Smooth muscle cell (in vitro differentiated cells): ENCODE data around the gene TBC1D8. TPM values are rescaled to one million over a fixed set of nuclear protein-coding genes. Genes with fewer than 3 reads are reported as not detected.
"Not testable (repeated sequence)": the region's sequence is repeated elsewhere in the genome, so short reads cannot be mapped to it uniquely, and the experiment has no call there.

Experiments used
- DNase-seq: peaks from one replicate; lab custom pipeline; 2025; ENCODE audit not compliant: unreplicated experiment; lab: John Stamatoyannopoulos, UW
- H2AFZ ChIP-seq: fragments of 200-600 bp; sonication (generic); 2 replicates; pipeline ENCODE4 v1.6.0; 2016; ENCODE audit warnings: antibody characterized with exemption, low read depth, mild to moderate bottlenecking
- H3F3A ChIP-seq: fragments of 200-600 bp; sonication (generic); 2 replicates; pipeline ENCODE4 v1.6.0; 2017; ENCODE audit warnings: antibody characterized with exemption, low read depth
- H3K27ac ChIP-seq: fragments of 200-600 bp; sonication (generic); 2 replicates; pipeline ENCODE4 v1.5.1; 2016; ENCODE audit warnings: low read depth, mild to moderate bottlenecking
- H3K27me3 ChIP-seq: fragments of 200-600 bp; sonication (generic); 2 replicates; pipeline ENCODE4 v1.6.1; 2016; ENCODE audit warnings: low read depth, mild to moderate bottlenecking
- H3K36me3 ChIP-seq: fragments of 200-600 bp; sonication (generic); 2 replicates; pipeline ENCODE4 v1.5.1; 2016; ENCODE audit warnings: low read depth
- H3K4me1 ChIP-seq: fragments of 200-600 bp; sonication (generic); 2 replicates; pipeline ENCODE4 v1.5.1; 2016; ENCODE audit warnings: low read depth
- H3K4me2 ChIP-seq: fragments of 200-600 bp; sonication (generic); 2 replicates; pipeline ENCODE4 v1.6.0; 2016; ENCODE audit warnings: mild to moderate bottlenecking
- H3K4me3 ChIP-seq: fragments of 200-600 bp; sonication (generic); 2 replicates; pipeline ENCODE4 v1.5.1; 2016; ENCODE audit warnings: mild to moderate bottlenecking
- H3K79me2 ChIP-seq: fragments of 200-600 bp; sonication (generic); 2 replicates; pipeline ENCODE4 v1.6.0; 2016; ENCODE audit warnings: low read depth, mild to moderate bottlenecking
- H3K9ac ChIP-seq: fragments of 200-600 bp; sonication (generic); 2 replicates; pipeline ENCODE4 v1.6.0; 2016; ENCODE audit warnings: low read depth
- H3K9me3 ChIP-seq: fragments of 200-600 bp; sonication (generic); replicated peaks from 2 replicates; pipeline ENCODE4 v1.5.1; 2016; ENCODE audit warnings: low read depth
- H4K20me1 ChIP-seq: fragments of 200-600 bp; sonication (generic); 2 replicates; pipeline ENCODE4 v1.6.0; 2016; ENCODE audit warnings: low read depth
- CTCF ChIP-seq: fragments of 200-600 bp; sonication (generic); IDR thresholded peaks from 2 replicates; pipeline ENCODE4 v1.5.1; 2017; ENCODE audit warnings: borderline replicate concordance, mild to moderate bottlenecking, antibody characterized with exemption; ENCODE audit not compliant: insufficient read depth, poor library complexity, severe bottlenecking
- WGBS: methylation state at CpG from one replicate; pipeline ENCODE4 v1.1.7; 2016; ENCODE audit warnings: low lambda C conversion rate; 5-methylcytosine and 5-hydroxymethylcytosine counted together
- polyA plus RNA-seq: library from polyadenylated mRNA; unstranded; fragments of >200 nt; fragmentation: Nextera tagmentation; extraction: Ambion mirVana; gene quantifications from 2 replicates; pipeline ENCODE4 v1.2.1, GENCODE V29; 2016
- total RNA-seq: library from RNA; depleted of rRNA; stranded (reverse); fragments of >200 nt; gene quantifications from 2 replicates; pipeline ENCODE4 v1.2.3, GENCODE V29; 2014

The TBC1D8 gene
- total and polyA plus RNA-seq, 2 experiments from 2014 or later = 0.89 to 15.1 TPM

GRCh38 chr2:101168706-101169105 lies 17.5 kb upstream of the TBC1D8 start:
- no peak for TF ChIP-seq CTCF
- no peak for DNase-seq
- no peaks in the 10 kb centered on the region for H3K79me2 ChIP-seq
- no peaks in the 10 kb centered on the region for H3K4me1 ChIP-seq
- no peaks in the 10 kb centered on the region for H3F3A ChIP-seq
- 90% methylated on average over 1 of the region's 1 CpG for WGBS
- no peak overlapping the region for H3K9ac ChIP-seq
- H3K4me3 ChIP-seq = no peak overlapping the region
- no peaks in the 10 kb centered on the region for H3K9me3 ChIP-seq
- H3K4me2 ChIP-seq = no peak overlapping the region
- H3K27ac ChIP-seq = no peak overlapping the region
- H3K36me3 ChIP-seq = no peaks in the 10 kb centered on the region
- H2AFZ ChIP-seq = no peak overlapping the region
- H3K27me3 ChIP-seq = no peaks in the 10 kb centered on the region
- H4K20me1 ChIP-seq = no peaks in the 10 kb centered on the region

DNA sequence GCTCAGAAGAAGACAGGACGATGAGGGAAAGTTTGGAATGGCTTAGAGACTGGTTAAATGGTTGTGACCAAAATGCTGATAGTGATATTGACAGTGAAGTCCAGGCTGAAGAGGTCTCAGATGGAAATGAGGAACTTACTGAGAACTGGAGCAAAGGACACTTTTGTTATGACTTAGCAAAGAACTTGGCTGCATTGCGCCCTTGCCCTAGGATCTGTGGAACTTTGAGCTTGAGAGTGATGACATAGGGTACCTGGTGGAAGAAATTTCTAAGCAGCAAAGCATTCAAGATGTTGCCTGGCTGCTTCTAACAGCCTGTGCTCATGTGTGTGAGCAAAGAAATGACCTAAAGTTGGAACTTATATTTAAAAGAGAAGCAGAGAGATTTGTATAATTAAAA lies 16.4 kb upstream of the TBC1D8 start:
- WGBS = 92% methylated on average over 2 of the region's 2 CpGs
- H3K4me2 ChIP-seq, H3K27ac ChIP-seq, DNase-seq, H3K79me2 ChIP-seq, H4K20me1 ChIP-seq, H3K9me3 ChIP-seq, H3K9ac ChIP-seq, H3K4me3 ChIP-seq, H3F3A ChIP-seq, H3K36me3 ChIP-seq, H3K27me3 ChIP-seq, H2AFZ ChIP-seq, H3K4me1 ChIP-seq: not testable (repeated sequence)

- Histone ChIP-seq H3K79me2 (no peaks in the 10 kb centered on the region), H2AFZ (no peak overlapping the region), H3K4me1 (no peaks in the 10 kb centered on the region), H3K4me2 (no peak overlapping the region), H3K9me3 (no peaks in the 10 kb centered on the region), H3K4me3 (no peak overlapping the region), H3K27me3 (no peaks in the 10 kb centered on the region), H3K9ac (no peak overlapping the region), H3K27ac (no peak overlapping the region), H4K20me1 (no peaks in the 10 kb centered on the region), H3F3A (no peaks in the 10 kb centered on the region), H3K36me3 (no peaks in the 10 kb centered on the region)
- no peak for DNase-seq
- 97% methylated on average over 2 of the region's 2 CpGs for WGBS
- no peak for TF ChIP-seq CTCF
These were observed 12.8 kb upstream of the TBC1D8 start for GRCh38 chr2:101164021-101164420.

DNA sequence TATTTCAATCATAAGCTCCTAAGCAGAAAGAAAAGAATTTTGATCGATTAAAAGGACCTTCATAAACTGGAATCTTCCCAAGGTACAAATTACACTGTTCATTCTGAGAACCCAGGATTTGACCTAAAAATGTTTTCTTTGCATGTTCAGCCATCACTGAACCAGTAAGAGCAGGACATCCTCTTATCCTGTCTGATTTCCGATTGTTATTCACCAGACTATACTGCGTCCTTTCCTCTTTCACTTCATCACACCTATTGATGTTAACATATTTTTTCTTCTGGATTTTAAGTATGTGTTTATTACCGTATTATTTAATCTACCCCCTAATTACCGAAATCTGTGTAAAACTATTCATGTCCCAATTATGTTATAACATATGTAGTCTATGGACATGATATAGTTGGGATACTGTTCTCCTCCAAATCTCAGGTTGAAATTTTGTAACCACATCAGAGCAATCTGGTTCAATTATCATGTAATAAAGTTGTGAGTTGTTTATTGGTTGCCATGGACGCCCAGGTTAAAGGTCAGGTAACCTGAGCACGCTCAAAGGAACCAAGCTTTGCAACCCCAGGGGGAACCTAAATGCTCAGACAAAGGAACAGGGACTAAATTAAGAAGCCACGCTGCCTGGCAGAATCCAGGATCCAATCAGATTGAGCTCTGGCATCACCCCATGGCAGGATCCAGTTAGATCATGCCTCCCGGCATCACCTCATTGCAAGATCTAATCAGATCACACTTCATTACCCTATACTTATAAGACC lies 11.6 kb upstream of the TBC1D8 start:
- no peaks in the 10 kb centered on the region for H3K27me3 ChIP-seq
- H3K4me1 ChIP-seq = no peaks in the 10 kb centered on the region
- no peaks in the 10 kb centered on the region for H4K20me1 ChIP-seq
- no peaks in the 10 kb centered on the region for H3K79me2 ChIP-seq
- no peak for TF ChIP-seq CTCF
- no peaks in the 10 kb centered on the region for H3F3A ChIP-seq
- H3K27ac ChIP-seq = no peak overlapping the region
- H3K9ac ChIP-seq = no peak overlapping the region
- H3K4me3 ChIP-seq = no peak overlapping the region
- H3K36me3 ChIP-seq = no peaks in the 10 kb centered on the region
- H2AFZ ChIP-seq = no peak overlapping the region
- H3K9me3 ChIP-seq = no peaks in the 10 kb centered on the region
- WGBS = 78% methylated on average over 9 of the region's 9 CpGs
- DNase-seq = no peak
- no peak overlapping the region for H3K4me2 ChIP-seq
